Stimulated activated CD8-positive, alpha-beta memory T cell treated with anti-CD3 and anti-CD28 coated beads, Interleukin-2, amount 100 ng/mL, for 1 hour (primary cell): ENCODE measurements around the gene PTPRG.

Experiments
- DNase-seq, 2 donors: peaks; one replicate each; pipeline ENCODE4 v3.0.0-alpha.2; 2020; ENCODE audit warnings: low read depth in 2 of 2

Gene PTPRG

DNA sequence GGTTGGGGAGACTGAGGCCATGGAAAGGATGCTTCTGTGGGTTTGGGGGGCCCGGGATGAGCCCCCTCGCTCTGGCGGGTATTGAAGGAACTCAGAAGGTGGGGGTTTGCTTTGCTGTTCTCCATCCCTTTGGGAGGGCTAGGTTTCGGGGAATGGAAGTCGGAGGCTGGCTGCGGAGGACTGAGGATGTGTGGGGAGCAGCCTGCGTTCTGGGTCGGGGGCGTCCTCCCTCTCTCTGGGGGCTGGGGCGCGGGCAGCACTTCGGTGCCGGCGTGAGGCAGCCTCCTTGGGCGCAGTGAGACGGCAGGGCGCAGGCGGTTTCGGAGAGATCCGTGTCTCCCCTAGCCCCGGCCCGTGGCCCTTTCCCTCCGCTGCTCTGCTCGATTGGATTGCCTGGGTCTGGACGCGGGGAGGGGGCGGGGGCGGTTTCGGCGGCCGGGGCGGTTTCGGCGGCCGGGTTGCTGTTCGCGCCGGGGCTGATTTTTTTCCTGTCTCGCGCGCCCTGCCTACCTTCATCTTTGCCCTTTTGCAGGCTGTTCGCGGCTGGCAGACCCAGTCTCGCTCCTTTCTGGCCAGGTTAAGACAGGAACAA, 1.4 kb downstream of the PTPRG start:
- DNase-seq, result no peak

GRCh38 chr3:61563313-61564271, 2.2 kb downstream of the PTPRG start:
- DNase-seq, result no peak

DNA sequence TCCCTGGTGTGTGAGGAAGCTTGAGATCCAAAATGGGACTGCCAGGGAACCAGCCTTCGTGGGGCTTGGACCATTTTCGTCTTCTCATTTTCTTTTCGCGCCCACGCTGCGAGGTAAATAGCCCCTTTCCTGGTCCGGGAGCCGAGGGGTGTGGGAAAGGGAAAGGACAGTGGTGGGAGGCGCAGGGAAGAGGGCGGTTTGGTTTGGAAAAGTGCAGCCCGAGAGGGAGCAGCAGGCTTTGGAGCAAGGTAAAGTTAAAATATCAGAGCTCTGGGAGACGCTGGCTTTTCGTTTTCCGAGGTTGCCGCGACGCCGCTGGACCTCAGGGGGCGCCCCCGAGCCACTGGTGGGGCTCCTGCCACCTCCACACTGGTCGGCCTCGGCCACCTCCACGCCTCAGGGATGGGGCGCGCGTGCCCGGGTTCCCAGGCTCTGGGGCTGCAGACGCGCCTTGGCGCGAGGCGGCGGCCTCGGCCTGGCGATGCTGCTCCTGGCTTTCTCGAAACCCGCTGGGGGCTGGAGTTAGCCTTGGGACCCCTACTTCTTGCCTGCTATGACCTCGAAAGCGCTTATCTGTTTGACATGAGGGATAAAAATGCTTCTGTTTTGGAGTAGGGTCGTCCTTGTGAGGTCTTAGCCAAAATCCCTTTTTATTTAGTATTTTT, 3.2 kb downstream of the PTPRG start:
- DNase-seq, result no peak

- no peak for DNase-seq
Measured at GRCh38 chr3:61565569-61565968, 4.2 kb downstream of the PTPRG start.

DNA sequence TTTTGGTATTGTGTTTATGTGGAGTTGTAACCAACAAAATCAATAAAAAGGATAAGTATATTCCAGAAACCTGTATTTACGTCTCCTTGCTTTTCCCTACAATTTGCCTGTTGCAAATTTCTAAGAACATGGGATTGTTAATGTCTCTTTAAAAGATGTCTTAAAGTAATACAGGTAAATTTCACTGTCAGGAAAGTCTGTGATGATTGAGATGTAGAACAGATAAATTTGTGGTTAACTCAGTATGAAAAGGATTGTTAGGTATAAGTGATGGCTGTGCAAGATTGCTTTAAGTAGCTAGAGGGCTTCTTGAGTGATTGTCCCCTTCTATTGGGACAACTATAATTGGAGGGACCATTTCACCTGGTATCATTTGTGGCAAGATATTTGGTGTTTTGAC, 6.8 kb downstream of the PTPRG start:
- DNase-seq, result no peak

DNA sequence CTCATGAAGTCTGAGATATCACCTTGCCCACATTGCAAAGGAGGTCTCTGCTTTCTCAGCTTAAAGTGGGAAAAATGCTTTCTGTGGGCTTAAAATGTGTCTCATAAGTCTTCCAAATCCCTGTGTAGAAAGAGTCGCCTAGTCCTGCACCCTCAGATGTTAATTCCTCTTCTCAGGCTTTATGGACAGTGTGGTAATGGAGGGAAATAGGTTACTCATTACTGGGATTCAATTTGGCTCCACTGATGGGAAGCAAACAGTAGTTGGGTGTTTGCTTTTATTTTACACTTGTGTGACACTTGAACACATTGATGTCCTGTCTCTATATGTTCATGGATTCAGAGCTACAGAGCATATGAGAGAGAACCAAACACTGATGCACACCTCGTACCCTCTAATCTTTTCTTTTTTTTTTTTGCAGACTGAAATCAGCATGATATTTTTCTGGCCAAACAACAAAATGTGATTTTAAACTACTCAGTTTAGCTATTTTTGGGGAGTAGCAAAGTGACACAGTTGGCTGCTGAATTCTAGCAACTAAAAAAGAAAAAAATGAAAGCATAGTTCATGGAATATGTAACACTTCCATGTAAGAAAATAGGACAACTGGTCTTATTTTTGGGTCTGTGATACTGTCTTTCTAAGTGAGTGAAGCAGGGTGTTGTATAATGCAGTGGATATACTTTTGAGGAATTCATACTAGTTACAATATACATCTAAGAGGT, 8.6 kb downstream of the PTPRG start:
- DNase-seq, result no peak

- no peak for DNase-seq
Measured at GRCh38 chr3:61570813-61571212, 9.4 kb downstream of the PTPRG start.

DNA sequence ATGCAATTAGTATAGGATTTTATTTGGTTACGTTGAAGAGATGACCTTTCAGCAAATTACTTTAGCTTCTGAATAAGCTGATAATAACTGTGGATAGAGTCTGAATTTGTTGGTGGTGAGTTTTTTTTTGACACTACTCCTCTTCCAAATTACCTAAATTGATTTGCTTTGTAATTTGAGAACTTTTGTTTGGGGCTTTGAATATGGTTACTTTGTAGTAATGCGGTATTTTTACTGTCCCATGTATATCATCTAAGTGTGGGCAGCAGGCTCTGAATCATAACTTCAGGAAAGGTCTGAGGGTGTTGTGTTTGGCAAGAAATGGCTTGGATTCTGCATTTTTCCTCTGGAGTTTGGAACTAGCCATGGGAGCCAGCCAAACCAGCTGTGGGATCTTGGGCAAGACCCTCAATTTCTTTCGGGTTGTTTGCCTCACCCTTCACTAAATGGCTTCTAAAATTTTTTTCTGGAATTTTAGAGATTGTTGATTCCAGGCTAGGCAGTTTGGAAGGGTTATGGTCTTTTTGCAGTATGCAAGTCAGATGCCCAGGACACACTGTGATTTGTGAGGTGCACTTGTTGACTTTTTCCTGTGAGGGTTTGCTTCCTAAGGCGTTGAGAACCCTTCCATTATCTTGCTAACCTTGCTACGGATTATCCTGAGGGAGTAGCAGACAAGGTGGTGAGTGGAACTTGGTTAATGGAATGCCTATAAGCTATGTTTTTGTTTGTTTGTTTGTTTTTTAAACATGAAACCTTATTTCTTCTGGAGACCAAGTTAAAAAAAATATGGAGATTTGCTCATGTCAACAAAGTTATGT, 10.4 kb downstream of the PTPRG start:
- DNase-seq, result no peak

DNA sequence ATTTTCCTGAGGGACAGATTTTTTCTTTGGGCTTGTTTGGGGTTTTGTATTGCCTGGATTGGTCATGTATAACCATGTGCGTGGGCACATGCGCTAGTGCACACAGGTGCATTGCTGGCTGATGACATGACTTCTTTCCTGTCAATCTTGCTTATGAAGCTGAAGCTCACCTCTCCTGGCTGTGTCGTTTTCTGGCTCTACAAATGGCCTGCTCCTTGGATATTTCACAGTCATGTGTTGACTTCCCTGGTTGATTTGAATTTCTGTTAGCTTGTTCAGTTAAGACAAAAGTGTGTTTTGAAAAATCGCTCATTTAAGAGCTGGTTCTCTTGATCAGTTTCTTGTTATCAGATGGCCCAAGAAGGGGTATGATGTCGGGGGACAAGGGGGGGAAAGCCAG, 11.5 kb downstream of the PTPRG start:
- DNase-seq, result no peak

- no peak for DNase-seq
Measured at GRCh38 chr3:61573441-61573840, 12.1 kb downstream of the PTPRG start.

DNA sequence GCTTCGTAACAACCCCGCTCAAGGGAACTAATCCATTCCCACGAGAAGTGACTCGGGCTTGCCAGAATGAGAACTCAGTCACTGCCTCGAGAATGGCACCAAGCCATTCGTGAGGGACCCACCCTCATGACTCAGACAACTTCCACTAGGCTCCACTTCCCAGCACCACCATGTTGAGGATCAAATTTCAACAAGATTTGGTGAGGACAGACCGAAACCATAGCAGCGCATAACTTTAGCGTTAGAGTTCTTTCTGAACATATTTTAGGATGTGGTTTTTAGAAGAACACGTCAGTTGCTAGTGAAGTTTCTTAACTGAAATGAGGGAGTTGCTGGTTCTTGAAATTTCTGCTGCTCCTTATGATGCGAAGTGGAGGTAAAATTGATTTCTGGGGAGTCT, 13.5 kb downstream of the PTPRG start:
- DNase-seq, result no peak

- DNase-seq, result no peak
Measured at GRCh38 chr3:61575893-61576292, 14.5 kb downstream of the PTPRG start.

DNA sequence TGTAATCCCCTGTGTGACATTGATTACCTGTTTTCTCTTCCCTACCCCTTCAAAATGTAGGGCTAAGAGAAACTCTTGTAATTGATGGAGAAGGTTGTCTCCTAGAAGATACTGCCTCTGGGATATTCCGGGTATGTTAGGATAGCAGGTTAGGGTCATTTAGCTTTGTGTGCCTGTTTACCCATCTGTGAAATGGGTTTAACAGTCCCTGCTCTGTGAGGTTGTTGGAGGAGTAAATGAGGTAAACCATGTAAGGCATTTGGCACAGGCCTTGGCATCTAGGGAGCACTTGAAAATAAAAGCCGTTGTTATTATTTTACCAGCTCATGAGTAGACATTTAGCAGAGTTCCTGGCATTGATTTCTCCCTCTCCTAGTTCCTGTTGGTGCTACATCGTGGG, 16.4 kb downstream of the PTPRG start:
- no peak for DNase-seq

DNA sequence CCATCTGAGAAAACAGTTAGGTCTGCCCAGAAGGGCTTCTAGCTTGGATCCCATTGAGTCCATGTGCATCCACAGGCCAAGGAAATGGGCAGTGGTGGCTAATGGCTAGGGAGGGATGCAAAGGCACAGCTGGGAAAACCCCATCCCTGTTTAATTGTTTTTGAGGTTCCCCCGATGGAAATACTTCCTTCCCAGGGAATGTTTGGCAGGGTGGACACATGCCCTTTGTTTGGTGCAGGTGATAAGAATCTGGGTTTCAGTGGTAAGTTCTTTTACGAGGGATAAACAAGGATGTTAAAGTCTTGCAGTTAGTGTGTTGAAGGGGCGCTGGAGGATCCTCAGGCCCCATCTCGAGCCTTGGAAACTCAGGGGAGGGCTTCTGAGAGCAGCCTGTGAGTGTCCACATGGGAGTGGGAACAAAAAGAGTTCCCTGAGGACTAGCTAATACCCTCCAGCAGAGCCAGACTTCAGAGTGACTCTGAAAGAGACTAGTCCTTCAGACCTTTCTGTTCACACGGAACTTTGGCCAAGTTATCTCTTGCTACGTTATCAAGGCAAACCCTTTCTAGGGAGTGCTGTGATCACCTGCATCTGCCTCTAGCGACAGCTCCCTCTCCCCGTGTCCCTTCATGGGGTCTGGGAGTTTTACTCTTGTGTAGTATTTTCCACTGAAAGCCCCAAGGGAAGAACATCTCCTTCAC, 17.4 kb downstream of the PTPRG start:
- DNase-seq, result no peak

DNA sequence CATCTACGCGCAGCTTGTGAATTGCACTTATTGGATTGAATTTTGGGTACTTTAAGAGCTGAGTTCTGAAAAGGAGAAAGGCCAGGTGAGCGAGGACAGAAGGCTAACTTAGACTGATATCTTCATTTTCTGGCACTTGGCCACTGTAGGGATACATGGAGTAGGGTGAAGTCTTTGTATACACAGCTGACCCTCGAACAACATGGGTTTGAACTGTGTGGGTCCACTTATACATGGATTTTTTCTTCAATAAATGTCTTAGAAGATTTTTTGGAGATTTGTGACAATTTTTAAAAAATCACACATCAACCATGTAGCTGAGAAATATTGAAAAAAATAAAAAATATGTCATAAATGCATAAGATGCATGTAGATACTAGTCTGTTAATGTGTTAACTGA, 18.3 kb downstream of the PTPRG start:
- no peak for DNase-seq

DNA sequence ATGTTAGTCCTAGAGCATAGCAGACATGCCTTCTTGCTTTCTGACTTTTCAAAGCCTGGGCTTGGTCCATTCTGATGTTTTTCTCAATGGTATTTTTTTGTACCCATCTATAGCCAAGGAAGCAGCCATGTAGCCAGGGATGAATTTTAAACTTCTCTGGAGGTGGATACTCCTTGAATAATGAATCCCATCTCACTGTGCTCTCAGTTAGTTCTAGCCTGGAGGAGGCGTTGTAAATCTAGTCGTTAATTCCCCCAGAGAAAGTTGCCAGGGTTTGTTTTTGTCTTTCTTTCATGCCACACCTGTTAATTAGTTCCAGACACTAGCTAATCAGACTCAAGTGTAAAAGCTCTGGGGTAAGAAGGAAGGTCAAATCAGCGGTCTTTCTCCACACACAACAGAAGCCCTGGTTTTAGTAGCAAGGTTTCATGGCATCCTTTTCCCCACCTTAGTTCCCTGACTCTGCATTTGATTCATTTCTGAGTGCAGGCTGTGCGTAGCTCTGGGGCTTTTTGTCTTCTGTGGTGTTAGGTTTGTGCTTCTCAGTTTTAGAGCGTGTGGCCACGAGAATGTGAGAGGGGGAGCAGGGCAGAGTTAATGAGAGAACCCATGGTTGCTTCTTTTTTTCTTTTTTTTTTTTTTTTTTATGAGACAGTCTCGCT, 19.7 kb downstream of the PTPRG start:
- DNase-seq, result no peak

- no peak for DNase-seq
Measured at GRCh38 chr3:61582287-61582686, 20.9 kb downstream of the PTPRG start.

GRCh38 chr3:61582846-61583245, 21.5 kb downstream of the PTPRG start:
- no peak for DNase-seq

DNA sequence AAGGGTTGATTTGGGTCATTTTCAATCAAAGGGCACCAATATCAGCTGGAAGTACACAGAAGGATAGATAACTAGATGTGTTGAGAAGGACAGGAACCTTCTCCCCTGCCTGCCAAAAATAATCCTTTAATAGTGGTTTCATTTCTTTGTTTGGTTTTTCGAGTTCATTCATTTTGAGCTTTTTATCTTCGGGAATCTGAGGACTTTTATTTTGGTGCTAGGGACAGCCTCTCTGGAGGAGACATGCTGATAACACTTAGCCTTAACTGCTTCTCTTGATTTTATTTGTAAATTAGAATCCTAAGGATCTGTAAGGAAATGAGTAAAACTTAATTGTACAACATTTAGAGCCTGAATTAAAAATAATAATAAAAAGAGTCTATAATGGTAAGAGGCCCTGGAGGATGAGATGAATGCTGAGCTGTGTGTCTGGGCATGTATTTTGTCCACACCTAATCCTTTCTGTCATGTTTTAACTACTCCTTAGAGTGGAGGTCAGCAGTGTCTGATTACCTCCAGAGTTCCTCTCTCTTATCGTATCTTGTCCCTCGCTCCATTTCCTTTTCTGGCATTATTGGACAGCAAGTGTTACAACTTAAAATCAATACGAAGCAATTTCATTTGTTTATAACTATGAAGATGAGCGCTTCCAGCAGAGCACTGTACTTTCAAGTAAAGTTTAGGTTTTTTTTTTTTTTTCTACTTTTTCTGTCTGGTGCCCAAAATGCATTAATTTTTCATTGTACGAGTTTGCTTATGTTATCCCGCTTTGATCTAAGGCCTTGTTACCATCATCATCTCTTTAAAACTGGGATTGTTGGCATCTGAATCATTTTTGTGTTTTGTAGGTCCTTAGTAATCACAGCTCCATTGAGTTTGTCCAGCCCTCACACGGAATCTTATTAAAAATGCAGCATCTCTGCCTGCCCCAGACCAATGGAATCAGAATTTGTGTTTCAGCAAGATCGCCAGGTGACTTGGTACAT, 22.8 kb downstream of the PTPRG start:
- no peak for DNase-seq
